Astrocyte (in vitro differentiated cells and primary cell): ENCODE results near the gene ZNF532.

ENCODE experiments used
- EZH2 ChIP-seq: IDR thresholded peaks from 2 replicates; pipeline ENCODE4 v1.6.1; 2012; ENCODE audit warnings: mild to moderate bottlenecking, low read length, inconsistent platforms; ENCODE audit not compliant: insufficient read depth
- TF ChIP-seq, protein P1 (sequence below): IDR thresholded peaks from 2 replicates; pipeline ENCODE4 v1.5.1; 2011; ENCODE audit warnings: low read depth, mild to moderate bottlenecking, inconsistent platforms, low read length, moderate library complexity; ENCODE audit not compliant: insufficient read depth

DNA sequence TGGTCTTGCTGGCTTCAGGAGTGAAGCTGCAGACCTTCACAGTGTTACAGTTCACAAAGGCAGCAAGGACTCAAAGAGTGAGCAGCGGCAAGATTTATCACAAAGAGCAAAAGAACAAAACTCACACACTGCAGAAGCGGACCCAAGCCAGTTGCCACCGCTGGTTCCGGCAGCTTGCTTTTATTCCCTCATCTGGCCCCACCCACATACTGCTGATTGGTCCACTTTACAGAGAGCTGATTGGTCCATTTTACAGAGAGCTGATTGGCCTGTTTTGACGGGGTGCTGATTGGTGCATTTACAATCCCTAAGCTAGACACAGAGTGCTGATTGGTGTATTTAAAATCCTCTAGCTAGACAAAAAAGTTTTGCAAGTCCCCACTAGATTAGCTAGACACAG lies 37.2 kb upstream of the ZNF532 start:
- TF ChIP-seq, protein P1, sequence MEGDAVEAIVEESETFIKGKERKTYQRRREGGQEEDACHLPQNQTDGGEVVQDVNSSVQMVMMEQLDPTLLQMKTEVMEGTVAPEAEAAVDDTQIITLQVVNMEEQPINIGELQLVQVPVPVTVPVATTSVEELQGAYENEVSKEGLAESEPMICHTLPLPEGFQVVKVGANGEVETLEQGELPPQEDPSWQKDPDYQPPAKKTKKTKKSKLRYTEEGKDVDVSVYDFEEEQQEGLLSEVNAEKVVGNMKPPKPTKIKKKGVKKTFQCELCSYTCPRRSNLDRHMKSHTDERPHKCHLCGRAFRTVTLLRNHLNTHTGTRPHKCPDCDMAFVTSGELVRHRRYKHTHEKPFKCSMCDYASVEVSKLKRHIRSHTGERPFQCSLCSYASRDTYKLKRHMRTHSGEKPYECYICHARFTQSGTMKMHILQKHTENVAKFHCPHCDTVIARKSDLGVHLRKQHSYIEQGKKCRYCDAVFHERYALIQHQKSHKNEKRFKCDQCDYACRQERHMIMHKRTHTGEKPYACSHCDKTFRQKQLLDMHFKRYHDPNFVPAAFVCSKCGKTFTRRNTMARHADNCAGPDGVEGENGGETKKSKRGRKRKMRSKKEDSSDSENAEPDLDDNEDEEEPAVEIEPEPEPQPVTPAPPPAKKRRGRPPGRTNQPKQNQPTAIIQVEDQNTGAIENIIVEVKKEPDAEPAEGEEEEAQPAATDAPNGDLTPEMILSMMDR = no peak
- no peak for TF ChIP-seq EZH2
